ENCODE measurements around the gene ST3GAL5.

GRCh38 chr2:85921659-85922058 is 32.9 kb upstream of the ST3GAL5 start:
- TF ChIP-seq POLR2AphosphoS5 (IDR thresholded peaks at IDR 0.05): no peak
- no peak for TF ChIP-seq CTCF (IDR thresholded peaks at IDR 0.05)
- no peak for TF ChIP-seq POLR2A (IDR thresholded peaks at IDR 0.05)

Data from sigmoid colon (tissue), 4 donors.